ENCODE measurements around the gene TRAPPC12. TPM values are rescaled to one million over a fixed set of nuclear protein-coding genes. Genes with fewer than 3 reads are reported as not detected.

Gene TRAPPC12
- total RNA-seq, 3 donors from 2014 or later: 76.9 to 102 (median 97.8) TPM

DNA sequence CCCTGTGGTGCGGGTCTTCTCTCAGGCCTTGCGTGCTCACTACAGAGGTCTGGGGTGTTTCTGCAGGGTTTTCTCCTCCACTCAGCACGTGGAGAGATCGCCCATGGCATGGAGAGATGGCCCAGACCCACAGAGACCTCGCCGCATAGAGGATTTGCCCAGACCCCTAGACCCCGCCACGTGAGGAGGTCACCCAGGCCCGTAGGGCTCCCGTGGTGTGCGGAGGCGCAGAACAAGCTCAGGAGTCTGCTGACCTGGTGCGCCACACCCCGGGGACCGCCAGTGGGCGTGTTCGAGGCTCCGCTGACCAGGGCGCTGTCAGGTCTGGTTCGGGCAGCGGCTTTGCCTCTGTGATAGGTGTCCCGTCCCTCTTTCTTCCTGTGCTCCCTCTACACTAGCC, 75.3 kb downstream of the TRAPPC12 start:
- H3K4me1 ChIP-seq (ENCODE audit: low read depth): no peaks in the 10 kb centered on the region
- TF ChIP-seq, protein P1, sequence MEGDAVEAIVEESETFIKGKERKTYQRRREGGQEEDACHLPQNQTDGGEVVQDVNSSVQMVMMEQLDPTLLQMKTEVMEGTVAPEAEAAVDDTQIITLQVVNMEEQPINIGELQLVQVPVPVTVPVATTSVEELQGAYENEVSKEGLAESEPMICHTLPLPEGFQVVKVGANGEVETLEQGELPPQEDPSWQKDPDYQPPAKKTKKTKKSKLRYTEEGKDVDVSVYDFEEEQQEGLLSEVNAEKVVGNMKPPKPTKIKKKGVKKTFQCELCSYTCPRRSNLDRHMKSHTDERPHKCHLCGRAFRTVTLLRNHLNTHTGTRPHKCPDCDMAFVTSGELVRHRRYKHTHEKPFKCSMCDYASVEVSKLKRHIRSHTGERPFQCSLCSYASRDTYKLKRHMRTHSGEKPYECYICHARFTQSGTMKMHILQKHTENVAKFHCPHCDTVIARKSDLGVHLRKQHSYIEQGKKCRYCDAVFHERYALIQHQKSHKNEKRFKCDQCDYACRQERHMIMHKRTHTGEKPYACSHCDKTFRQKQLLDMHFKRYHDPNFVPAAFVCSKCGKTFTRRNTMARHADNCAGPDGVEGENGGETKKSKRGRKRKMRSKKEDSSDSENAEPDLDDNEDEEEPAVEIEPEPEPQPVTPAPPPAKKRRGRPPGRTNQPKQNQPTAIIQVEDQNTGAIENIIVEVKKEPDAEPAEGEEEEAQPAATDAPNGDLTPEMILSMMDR (IDR thresholded peaks at IDR 0.05): no peak
- intact Hi-C loops (cut with DNase I, micrococcal nuclease): no loop called here
- DNase-seq (no peak), ATAC-seq (no peak)
- no peaks in the 10 kb centered on the region for H3K9me3 ChIP-seq
- H3K4me3 ChIP-seq: no peak overlapping the region
- no peaks in the 10 kb centered on the region for H3K36me3 ChIP-seq (ENCODE audit: low read depth)

DNA sequence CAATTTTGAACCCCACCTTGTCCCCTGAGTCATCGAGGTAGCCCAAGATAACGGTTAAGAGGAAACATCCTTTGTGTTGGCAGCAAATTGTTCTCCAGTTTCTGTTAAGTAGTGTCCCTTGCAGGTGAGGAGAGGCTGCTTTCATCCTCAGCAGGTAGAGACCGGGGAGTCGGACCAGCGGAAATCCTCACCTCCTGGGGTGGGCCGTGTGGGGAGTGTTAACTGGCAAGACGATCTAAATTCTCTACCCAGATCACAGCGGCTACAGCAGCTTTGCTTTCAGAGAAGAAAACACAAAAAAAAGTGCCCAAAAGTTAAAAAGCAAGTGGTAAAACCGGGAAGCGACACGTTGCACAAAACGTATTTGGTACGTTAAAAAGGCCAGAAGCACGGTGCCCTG, 76.6 kb downstream of the TRAPPC12 start:
- Histone ChIP-seq H3K4me3 (no peak overlapping the region), H3K36me3 (ENCODE audit: low read depth) (no peaks in the 10 kb centered on the region), H3K9me3 (no peaks in the 10 kb centered on the region), H3K4me1 (ENCODE audit: low read depth) (no peaks in the 10 kb centered on the region)
- ATAC-seq (no peak), DNase-seq (no peak)
- TF ChIP-seq, protein P1 (IDR thresholded peaks at IDR 0.05): no peak
- intact Hi-C loops (cut with DNase I, micrococcal nuclease): no loop called here

GRCh38 chr2:3457524-3458395, 78.3 kb downstream of the TRAPPC12 start:
- DNase-seq (no peak), ATAC-seq (no peak)
- TF ChIP-seq, protein P1 (IDR thresholded peaks at IDR 0.05): no peak
- Histone ChIP-seq H3K4me3 (no peak overlapping the region), H3K36me3 (ENCODE audit: low read depth) (no peaks in the 10 kb centered on the region), H3K9me3 (no peaks in the 10 kb centered on the region), H3K4me1 (ENCODE audit: low read depth) (no peaks in the 10 kb centered on the region)
- intact Hi-C loops (cut with DNase I, micrococcal nuclease): no loop called here

DNA sequence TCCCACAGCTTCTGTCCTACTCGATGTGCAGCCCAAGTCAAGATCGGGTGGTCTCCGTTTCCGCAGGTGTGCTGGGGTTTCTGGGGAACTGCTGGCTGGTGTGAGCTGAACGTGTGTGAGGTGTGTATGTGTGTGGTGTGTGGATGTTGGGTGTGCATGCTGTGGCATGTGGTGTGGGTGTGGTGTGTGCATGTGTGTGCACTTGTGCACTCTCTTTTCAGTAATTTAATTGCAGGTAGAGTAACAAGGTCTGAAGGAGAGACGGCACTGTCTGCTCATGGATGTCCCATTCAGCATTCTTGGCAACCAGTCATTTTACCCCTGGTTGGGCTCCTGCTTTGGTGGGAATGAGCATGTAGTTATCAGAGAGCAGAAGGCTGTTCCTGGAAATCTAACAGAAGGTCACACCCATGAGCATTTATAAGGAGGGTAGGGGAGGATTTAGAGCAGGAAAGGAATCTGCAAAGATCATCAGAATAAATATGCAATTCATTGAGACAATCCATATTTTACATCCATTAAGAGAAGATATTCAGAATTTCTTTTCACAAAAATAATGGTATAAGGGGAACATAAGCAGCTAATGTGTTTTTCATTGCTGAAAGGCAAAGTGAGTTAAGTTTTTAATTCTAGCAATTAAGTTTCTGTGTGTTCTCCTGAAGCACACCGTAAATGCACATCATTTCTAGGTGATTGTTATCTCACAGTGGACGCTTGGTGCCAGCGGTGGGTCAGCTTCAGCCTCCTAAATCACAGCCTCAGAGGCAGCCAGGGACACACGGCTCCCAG, 79.1 kb downstream of the TRAPPC12 start:
- intact Hi-C loops (cut with DNase I, micrococcal nuclease): no loop called here
- no peaks in the 10 kb centered on the region for H3K36me3 ChIP-seq (ENCODE audit: low read depth)
- H3K4me3 ChIP-seq: no peak overlapping the region
- DNase-seq: no peak
- no peak for ATAC-seq
- TF ChIP-seq, protein P1 (IDR thresholded peaks at IDR 0.05): no peak
- H3K4me1 ChIP-seq (ENCODE audit: low read depth): no peaks in the 10 kb centered on the region
- H3K9me3 ChIP-seq: no peaks in the 10 kb centered on the region

- ATAC-seq: peak; percentile 22
- Histone ChIP-seq H3K9me3 (no peaks in the 10 kb centered on the region), H3K4me1 (ENCODE audit: low read depth) (no peaks in the 10 kb centered on the region), H3K4me3 (no peak overlapping the region), H3K36me3 (ENCODE audit: low read depth) (no peaks in the 10 kb centered on the region)
- intact Hi-C loops (cut with DNase I, micrococcal nuclease): no loop called here
- TF ChIP-seq, protein P1 (IDR thresholded peaks at IDR 0.05): no peak
- DNase-seq: no peak
Measured at GRCh38 chr2:3459185-3460015, 79.9 kb downstream of the TRAPPC12 start.

Data from mucosa of descending colon (tissue), 3 donors.